ENCODE measurements around the gene CREB5.

DNA sequence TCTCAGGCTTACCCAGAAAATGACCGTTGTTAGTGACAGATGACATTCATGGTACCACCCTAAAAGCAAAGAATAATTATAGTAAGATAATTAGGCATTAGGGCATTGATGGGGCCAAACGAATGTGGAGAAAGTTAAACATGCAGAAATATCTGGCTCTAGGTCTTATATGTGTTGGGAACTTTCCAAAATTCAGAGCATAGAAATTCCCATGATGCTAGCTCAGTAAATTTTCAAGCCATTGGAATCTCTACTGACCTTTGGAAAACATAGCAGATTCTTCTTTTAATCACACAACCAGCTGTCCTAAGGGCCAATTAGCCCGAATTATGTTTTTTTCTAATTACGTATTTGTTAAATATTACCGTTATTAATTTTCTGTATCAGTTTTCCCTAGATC is 136.1 kb downstream of the CREB5 start:
- TF ChIP-seq SIN3A (IDR thresholded peaks at IDR 0.05; ENCODE audit: borderline replicate concordance, insufficient read depth, low read length) (no peak), TAF1 (IDR thresholded peaks at IDR 0.05; ENCODE audit: borderline replicate concordance, insufficient read depth, low read length) (no peak), POLR2AphosphoS5 (IDR thresholded peaks at IDR 0.05; ENCODE audit: low read depth, low read length) (no peak), FOXP2 (optimal IDR thresholded peaks at IDR 0.05; ENCODE audit: borderline replicate concordance, extremely low read depth, extremely low read length, insufficient read depth) (no peak)
- TF ChIP-seq, protein P1, sequence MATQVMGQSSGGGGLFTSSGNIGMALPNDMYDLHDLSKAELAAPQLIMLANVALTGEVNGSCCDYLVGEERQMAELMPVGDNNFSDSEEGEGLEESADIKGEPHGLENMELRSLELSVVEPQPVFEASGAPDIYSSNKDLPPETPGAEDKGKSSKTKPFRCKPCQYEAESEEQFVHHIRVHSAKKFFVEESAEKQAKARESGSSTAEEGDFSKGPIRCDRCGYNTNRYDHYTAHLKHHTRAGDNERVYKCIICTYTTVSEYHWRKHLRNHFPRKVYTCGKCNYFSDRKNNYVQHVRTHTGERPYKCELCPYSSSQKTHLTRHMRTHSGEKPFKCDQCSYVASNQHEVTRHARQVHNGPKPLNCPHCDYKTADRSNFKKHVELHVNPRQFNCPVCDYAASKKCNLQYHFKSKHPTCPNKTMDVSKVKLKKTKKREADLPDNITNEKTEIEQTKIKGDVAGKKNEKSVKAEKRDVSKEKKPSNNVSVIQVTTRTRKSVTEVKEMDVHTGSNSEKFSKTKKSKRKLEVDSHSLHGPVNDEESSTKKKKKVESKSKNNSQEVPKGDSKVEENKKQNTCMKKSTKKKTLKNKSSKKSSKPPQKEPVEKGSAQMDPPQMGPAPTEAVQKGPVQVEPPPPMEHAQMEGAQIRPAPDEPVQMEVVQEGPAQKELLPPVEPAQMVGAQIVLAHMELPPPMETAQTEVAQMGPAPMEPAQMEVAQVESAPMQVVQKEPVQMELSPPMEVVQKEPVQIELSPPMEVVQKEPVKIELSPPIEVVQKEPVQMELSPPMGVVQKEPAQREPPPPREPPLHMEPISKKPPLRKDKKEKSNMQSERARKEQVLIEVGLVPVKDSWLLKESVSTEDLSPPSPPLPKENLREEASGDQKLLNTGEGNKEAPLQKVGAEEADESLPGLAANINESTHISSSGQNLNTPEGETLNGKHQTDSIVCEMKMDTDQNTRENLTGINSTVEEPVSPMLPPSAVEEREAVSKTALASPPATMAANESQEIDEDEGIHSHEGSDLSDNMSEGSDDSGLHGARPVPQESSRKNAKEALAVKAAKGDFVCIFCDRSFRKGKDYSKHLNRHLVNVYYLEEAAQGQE (IDR thresholded peaks at IDR 0.05; ENCODE audit: insufficient read depth in 1 of 2, low read depth in 2 of 2, low read length in 2 of 2): no peak
